WERI-Rb-1 (cell line): ENCODE measurements around the gene ATP8B4.
A peak's percentile ranks its signal among the peaks of the same experiment; 100 is the strongest.
"Not testable (repeated sequence)": the region's sequence is repeated elsewhere in the genome, so short reads cannot be mapped to it uniquely, and the experiment has no call there.

ENCODE experiments used
- DNase-seq: peaks from one replicate; pipeline ENCODE4 v3.0.0-alpha.2; 2020
- H3K27ac ChIP-seq: fragments of 250-450 bp; sonication (Bioruptor Pico); 2 replicates; pipeline ENCODE4 v1.5.1; 2020; ENCODE audit warnings: mild to moderate bottlenecking, moderate library complexity
- H3K27me3 ChIP-seq: fragments of 250-450 bp; sonication (Bioruptor Pico); 2 replicates; pipeline ENCODE4 v1.5.1; 2021; ENCODE audit warnings: mild to moderate bottlenecking, low read depth, moderate library complexity; ENCODE audit not compliant: insufficient read depth, severe bottlenecking
- H3K36me3 ChIP-seq: fragments of 250-450 bp; sonication (Bioruptor Pico); 2 replicates; pipeline ENCODE4 v1.5.1; 2020; ENCODE audit warnings: mild to moderate bottlenecking, moderate library complexity
- H3K4me3 ChIP-seq: 2 replicates; pipeline ENCODE4 v1.5.1; 2011; ENCODE audit warnings: low read depth, mild to moderate bottlenecking, control low read depth, low read length
- H3K9me3 ChIP-seq: fragments of 250-450 bp; sonication (Bioruptor Pico); 2 replicates; pipeline ENCODE4 v1.5.1; 2021; ENCODE audit warnings: mild to moderate bottlenecking, moderate library complexity; ENCODE audit not compliant: severe bottlenecking
- CTCF ChIP-seq: IDR thresholded peaks from 2 replicates; pipeline ENCODE4 v1.5.1; 2011; ENCODE audit warnings: low read depth, mild to moderate bottlenecking, control low read depth, inconsistent platforms, low read length

ATP8B4 gene

GRCh38 chr15:50137330-50137761 is 18.3 kb upstream of the ATP8B4 start:
- H3K27me3 ChIP-seq, result no peaks in the 10 kb centered on the region
- no peak overlapping the region for H3K4me3 ChIP-seq
- no peak for TF ChIP-seq CTCF
- no peak overlapping the region for H3K27ac ChIP-seq
- H3K9me3 ChIP-seq, result no peaks in the 10 kb centered on the region
- DNase-seq, result no peak
- H3K36me3 ChIP-seq, result no peaks in the 10 kb centered on the region

GRCh38 chr15:50135031-50135551 is 16.1 kb upstream of the ATP8B4 start:
- Histone ChIP-seq H3K4me3 (no peak overlapping the region), H3K36me3 (no peaks in the 10 kb centered on the region), H3K9me3 (no peaks in the 10 kb centered on the region), H3K27ac (no peak overlapping the region), H3K27me3 (no peaks in the 10 kb centered on the region)
- DNase-seq, result no peak
- TF ChIP-seq CTCF, result no peak

DNA sequence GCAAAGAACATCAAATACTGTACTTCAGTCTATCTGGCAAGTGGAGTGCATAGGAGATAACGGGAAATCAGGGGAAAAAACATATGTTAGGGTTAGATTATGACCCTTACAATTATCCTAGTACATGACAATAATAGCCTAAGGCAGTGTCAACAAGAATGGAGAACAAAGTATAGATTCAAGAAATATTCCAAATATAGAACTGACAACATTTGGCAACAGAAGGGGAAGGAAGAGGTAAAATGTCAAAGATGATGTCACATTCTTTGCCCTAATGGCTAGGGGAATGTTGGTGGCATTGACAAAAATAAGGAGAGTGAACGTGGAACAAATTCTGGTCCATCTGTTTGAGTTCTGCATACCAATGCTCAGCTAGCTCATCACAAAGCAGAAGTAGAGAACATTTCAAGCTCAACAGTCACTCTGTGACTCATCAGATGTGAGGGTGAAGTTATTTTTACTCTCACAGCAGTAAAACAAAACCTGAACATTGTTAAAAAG is 15.5 kb upstream of the ATP8B4 start:
- no peak for DNase-seq
- H3K4me3 ChIP-seq, result no peak overlapping the region

DNA sequence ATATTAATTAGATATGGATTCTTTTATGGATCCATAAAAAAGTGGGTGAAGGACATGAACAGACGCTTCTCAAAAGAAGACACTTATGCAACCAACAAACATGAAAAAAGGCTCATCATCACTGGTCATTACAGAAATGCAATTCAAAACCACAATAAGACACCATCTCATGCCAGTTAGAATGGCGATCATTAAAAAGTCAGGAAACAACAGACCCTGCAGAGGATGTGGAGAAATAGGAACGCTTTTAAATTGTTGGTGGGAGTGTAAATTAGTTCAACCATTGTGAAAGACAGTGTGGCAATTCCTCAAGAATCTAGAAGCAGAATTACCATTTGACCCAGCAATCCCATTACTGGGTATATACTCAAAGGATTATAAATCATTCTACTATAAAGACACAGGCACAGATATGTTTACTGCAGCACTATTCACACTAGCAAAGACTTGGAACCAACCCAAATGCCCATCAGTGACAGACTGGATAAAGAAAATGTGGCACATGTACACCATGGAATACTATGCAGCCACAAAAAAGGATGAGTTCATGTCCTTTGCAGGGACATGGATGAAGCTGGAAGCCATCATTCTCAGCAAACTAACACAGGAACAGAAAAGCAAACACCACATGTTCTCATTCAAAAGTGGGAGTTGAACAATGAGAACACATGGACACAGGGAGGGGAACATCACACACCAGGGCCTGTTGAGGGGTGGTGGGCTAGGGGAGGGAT is 13.4 kb upstream of the ATP8B4 start:
- H3K9me3 ChIP-seq, H3K27ac ChIP-seq, H3K27me3 ChIP-seq, H3K4me3 ChIP-seq, H3K36me3 ChIP-seq, DNase-seq: not testable (repeated sequence)

More for the DNA sequence above, 15.5 kb upstream of the ATP8B4 start:
- H3K27ac ChIP-seq, result no peak overlapping the region
- no peak for TF ChIP-seq CTCF
- H3K27me3 ChIP-seq, result no peaks in the 10 kb centered on the region
- no peaks in the 10 kb centered on the region for H3K36me3 ChIP-seq
- H3K9me3 ChIP-seq, result no peaks in the 10 kb centered on the region

DNA sequence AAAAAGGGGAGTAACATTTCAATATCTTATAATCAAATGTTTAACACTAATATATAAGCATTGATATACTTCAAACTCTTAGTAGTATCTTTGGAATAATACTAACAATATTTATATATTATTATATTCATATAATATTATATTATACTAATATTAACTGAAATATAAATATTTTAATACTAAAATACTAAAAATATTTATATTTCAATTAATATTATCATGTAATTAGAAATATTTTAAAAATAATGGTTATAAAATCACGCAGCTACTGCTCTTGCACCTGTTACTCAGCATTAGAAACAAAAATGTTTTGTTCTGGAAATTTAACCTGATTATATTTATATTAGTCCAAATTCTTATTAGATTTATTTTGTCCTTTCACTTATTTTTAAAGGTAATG is 12.6 kb upstream of the ATP8B4 start:
- Histone ChIP-seq H3K27ac (no peak overlapping the region), H3K27me3 (no peaks in the 10 kb centered on the region), H3K9me3 (no peaks in the 10 kb centered on the region), H3K4me3 (no peak overlapping the region), H3K36me3 (no peaks in the 10 kb centered on the region)
- DNase-seq, result no peak
- TF ChIP-seq CTCF, result no peak

- Histone ChIP-seq H3K27ac (no peak overlapping the region), H3K27me3 (no peaks in the 10 kb centered on the region), H3K4me3 (no peak overlapping the region), H3K9me3 (no peaks in the 10 kb centered on the region), H3K36me3 (no peaks in the 10 kb centered on the region)
- DNase-seq, result no peak
- 0 out of 2 replicates have a peak, but pooled peaks have one; percentile 7 for TF ChIP-seq CTCF
These were observed 9.2 kb upstream of the ATP8B4 start for GRCh38 chr15:50128266-50128665.
